Activated T-cell treated with anti-CD3 and anti-CD28 coated beads, Interleukin-2, amount 50 U/mL, for 4 hours (primary cell): ENCODE measurements around the gene SPTAN1. TPM values are rescaled to one million over a fixed set of nuclear protein-coding genes. Genes with fewer than 3 reads are reported as not detected.
"Not testable (repeated sequence)": the region's sequence is repeated elsewhere in the genome, so short reads cannot be mapped to it uniquely, and the experiment has no call there.

ENCODE experiments used
- ATAC-seq, 2 donors: fragments of 200-7000 bp; cut with Tn5 transposase; one replicate each; pipeline ENCODE4 v1.10.0; 2021
- DNase-seq: peaks from one replicate; pipeline ENCODE4 v3.0.0-alpha.2; 2020
- H3K27me3 Mint-ChIP-seq: one replicate; pipeline ENCODE4 v1.8.0; 2021; ENCODE audit warnings: low read depth, mixed read lengths
- H3K36me3 Mint-ChIP-seq: one replicate; pipeline ENCODE4 v1.8.0; 2022; ENCODE audit warnings: mixed read lengths; ENCODE audit not compliant: insufficient read depth
- H3K4me1 Mint-ChIP-seq: one replicate; pipeline ENCODE4 v1.8.0; 2021; ENCODE audit warnings: low read depth, mixed read lengths
- H3K4me3 Mint-ChIP-seq: one replicate; pipeline ENCODE4 v1.8.0; 2021; ENCODE audit warnings: mild to moderate bottlenecking, moderate library complexity, mixed read lengths
- H3K9me3 Mint-ChIP-seq: one replicate; pipeline ENCODE4 v1.8.0; 2021; ENCODE audit warnings: mixed read lengths
- total RNA-seq, 3 donors: library from RNA; stranded (reverse); gene quantifications; one replicate each; pipeline ENCODE4 v1.2.1, GENCODE V29; 2021

Gene SPTAN1
- 100 to 1,000 TPM; 110 to 132 (median 118) TPM for total RNA-seq

- Mint-ChIP-seq H3K27me3 (no peaks in the 10 kb centered on the region), H3K4me3 (peak within 1 kb of the TSS; percentile 89), H3K4me1 (peaks cover 39% of the 10 kb centered on the region), H3K36me3 (no peaks in the 10 kb centered on the region), H3K9me3 (no peaks in the 10 kb centered on the region)
- ATAC-seq, result peak; percentile 82 to 87
- DNase-seq, result peak; percentile 91
Measured at GRCh38 chr9:128552153-128552743, at the start of gene SPTAN1. TSS of gene SPTAN1 (plus strand) at chr9:128552587. CDS start at chr9:128566741, 14,154 bp downstream.

DNA sequence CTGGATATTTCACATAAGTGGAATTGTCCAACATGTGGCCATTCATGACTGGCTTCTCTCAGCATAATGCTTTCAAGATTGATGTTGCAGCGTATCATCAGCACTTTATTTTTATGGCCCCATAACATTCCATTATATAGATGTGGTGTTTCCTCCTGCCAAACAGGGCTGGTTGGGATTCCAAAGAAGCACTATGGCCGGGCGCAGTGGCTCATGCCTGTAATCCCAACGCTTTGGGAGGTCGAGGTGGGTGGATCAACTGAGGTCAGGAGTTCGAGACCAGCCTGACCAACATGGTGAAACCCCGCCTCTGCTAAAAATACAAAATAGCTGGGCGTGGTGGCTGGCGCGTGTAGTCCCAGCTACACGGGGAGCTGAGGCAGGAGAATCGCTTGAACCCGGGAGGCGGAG, 49.0 kb upstream of the SPTAN1 start:
- H3K9me3 Mint-ChIP-seq, ATAC-seq: not testable (repeated sequence)

GRCh38 chr9:128503870-128504269, 48.5 kb upstream of the SPTAN1 start:
- H3K4me3 Mint-ChIP-seq, result peak overlapping the region; percentile 64
- H3K36me3 Mint-ChIP-seq, result peaks cover 16% of the 10 kb centered on the region
- no peaks in the 10 kb centered on the region for H3K9me3 Mint-ChIP-seq
- H3K4me1 Mint-ChIP-seq, result peaks cover 22% of the 10 kb centered on the region
- ATAC-seq, result no peak
- no peaks in the 10 kb centered on the region for H3K27me3 Mint-ChIP-seq
- DNase-seq, result no peak

More for the DNA sequence above, 49.0 kb upstream of the SPTAN1 start:
- Mint-ChIP-seq H3K4me3 (peak overlapping the region; percentile 64), H3K36me3 (peaks cover 16% of the 10 kb centered on the region), H3K4me1 (peaks cover 18% of the 10 kb centered on the region)
- not testable (repeated sequence) for H3K27me3 Mint-ChIP-seq, DNase-seq

GRCh38 chr9:128504485-128505413, 47.6 kb upstream of the SPTAN1 start, which contains the start of gene GLE1:
TSS of gene GLE1 (plus strand) at chr9:128504719. CDS start at chr9:128504806, 87 bp downstream.
- H3K27me3 Mint-ChIP-seq, result no peaks in the 10 kb centered on the region
- H3K9me3 Mint-ChIP-seq, result no peaks in the 10 kb centered on the region
- H3K4me1 Mint-ChIP-seq, result peaks cover 26% of the 10 kb centered on the region
- DNase-seq (peak; percentile 97), ATAC-seq (peak; percentile 95 to 96)
- peaks cover 19% of the 10 kb centered on the region for H3K36me3 Mint-ChIP-seq
- peak within 1 kb of the TSS; percentile 99 for H3K4me3 Mint-ChIP-seq

- Mint-ChIP-seq H3K4me3 (peak overlapping the region; percentile 99), H3K9me3 (no peaks in the 10 kb centered on the region), H3K27me3 (no peaks in the 10 kb centered on the region), H3K36me3 (peaks cover 14% of the 10 kb centered on the region), H3K4me1 (peaks cover 26% of the 10 kb centered on the region)
- ATAC-seq, result no peak
- no peak for DNase-seq
Measured at GRCh38 chr9:128505414-128505765, 47.0 kb upstream of the SPTAN1 start.

DNA sequence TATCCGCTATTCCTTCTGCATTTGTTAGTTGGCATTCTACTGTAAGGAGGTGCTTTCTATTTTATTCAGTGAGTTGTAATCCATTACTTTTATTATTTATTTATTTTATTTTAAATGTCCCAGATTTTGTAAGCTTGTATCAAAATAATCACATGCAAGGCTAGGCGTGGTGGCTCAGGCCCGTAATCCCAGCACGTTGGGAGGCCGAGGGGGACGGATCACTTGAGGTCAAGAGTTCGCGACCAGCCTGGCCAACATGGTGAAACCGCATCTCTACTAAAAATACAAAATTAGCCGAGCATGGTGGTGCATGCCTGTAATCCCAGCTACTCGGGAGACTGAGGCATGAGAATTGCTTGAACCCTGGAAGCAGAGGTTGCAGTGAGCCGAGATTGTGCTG, 46.5 kb upstream of the SPTAN1 start:
- Mint-ChIP-seq H3K4me1 (peaks cover 26% of the 10 kb centered on the region), H3K4me3 (peak overlapping the region; percentile 99)
- H3K27me3 Mint-ChIP-seq, DNase-seq, H3K9me3 Mint-ChIP-seq, ATAC-seq, H3K36me3 Mint-ChIP-seq: not testable (repeated sequence)

DNA sequence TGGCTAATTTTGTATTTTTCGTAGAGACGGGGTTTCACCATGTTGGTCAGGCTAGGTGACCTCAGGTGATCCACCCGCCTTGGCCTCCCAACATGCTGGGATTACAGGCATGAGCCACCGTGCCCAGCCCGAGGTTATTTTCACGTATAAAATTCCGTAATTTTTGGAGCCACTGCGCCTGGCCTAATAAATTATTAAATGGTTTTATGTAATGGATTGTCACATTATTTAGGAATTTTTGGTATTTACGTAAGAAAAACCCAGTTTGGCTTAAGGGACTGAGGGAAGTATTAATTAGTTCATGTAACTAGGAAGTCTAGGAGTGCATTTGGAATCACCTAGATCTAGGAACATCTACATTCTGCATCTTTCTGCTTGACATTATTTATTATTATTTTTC, 39.6 kb upstream of the SPTAN1 start:
- no peak overlapping the region for H3K4me3 Mint-ChIP-seq
- no peak for ATAC-seq
- H3K4me1 Mint-ChIP-seq, result peaks cover 13% of the 10 kb centered on the region
- H3K9me3 Mint-ChIP-seq, result no peaks in the 10 kb centered on the region
- H3K36me3 Mint-ChIP-seq, result peaks cover 22% of the 10 kb centered on the region
- no peaks in the 10 kb centered on the region for H3K27me3 Mint-ChIP-seq
- no peak for DNase-seq

DNA sequence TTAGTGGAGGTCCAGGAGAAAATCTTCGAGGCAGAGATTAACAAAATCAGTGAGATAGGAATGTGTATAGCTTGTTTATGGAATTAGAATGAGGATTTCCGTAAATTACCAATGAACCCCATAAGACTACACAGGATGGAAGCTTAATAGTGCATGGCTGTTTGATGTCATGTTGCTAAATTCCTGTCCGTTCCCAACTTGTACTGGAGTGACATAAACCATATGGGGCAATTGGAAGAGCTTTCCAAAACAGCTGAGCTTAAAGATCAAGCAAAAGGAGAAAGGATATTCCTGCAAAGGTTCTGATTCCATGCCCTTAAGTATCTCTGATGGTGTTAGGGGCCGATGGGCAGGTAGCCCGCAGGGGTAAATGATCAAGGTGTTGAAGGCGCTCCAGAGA, 30.4 kb upstream of the SPTAN1 start:
- DNase-seq, result no peak
- no peak for ATAC-seq
- no peaks in the 10 kb centered on the region for H3K9me3 Mint-ChIP-seq
- no peak overlapping the region for H3K4me3 Mint-ChIP-seq
- H3K36me3 Mint-ChIP-seq, result peaks cover 34% of the 10 kb centered on the region
- no peaks in the 10 kb centered on the region for H3K27me3 Mint-ChIP-seq
- H3K4me1 Mint-ChIP-seq, result no peaks in the 10 kb centered on the region

GRCh38 chr9:128523199-128523925, 29.0 kb upstream of the SPTAN1 start:
- Mint-ChIP-seq H3K4me3 (no peak overlapping the region), H3K4me1 (no peaks in the 10 kb centered on the region), H3K36me3 (peaks cover 26% of the 10 kb centered on the region), H3K27me3 (no peaks in the 10 kb centered on the region), H3K9me3 (no peaks in the 10 kb centered on the region)
- ATAC-seq, result no peak
- no peak for DNase-seq

GRCh38 chr9:128526720-128527119, 25.7 kb upstream of the SPTAN1 start:
- Mint-ChIP-seq H3K27me3 (no peaks in the 10 kb centered on the region), H3K4me1 (no peaks in the 10 kb centered on the region), H3K9me3 (no peaks in the 10 kb centered on the region), H3K4me3 (no peak overlapping the region), H3K36me3 (peaks cover 25% of the 10 kb centered on the region)
- DNase-seq (no peak), ATAC-seq (no peak)

DNA sequence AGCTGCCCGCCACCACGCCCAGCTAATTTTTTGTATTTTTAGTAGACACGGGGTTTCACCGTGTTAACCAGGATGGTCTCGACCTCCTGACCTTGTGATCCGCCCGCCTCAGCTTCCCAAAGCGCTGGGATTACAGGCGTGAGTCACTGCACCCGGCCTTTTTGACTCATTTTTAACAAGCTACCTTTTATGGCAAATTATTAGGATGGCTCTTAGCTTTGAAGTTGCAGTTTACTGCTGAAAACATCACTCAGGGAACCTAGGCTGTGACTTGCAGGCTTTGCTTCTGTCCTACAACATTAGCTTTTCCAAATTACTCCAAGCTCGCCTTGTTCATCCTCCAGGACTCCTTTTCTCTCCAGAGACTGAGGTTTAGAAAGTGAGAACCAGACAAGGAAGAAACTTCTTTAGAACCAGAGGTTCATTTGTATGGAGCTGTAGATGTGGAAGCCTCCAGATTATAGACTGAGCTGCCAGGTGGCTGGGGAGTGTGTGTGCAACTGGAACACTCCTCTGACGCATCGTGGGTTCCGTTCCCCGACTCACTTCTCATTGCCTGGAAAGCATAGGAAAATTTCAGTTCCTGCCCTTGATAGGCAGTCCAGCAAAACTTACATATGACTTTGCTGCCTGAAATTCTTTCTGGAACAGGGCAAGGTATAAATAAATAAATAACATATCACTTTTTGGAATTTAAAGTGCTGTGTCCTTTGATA, 23.8 kb upstream of the SPTAN1 start:
- no peak for ATAC-seq
- no peaks in the 10 kb centered on the region for H3K4me1 Mint-ChIP-seq
- H3K27me3 Mint-ChIP-seq, result no peaks in the 10 kb centered on the region
- no peak overlapping the region for H3K4me3 Mint-ChIP-seq
- peaks cover 21% of the 10 kb centered on the region for H3K36me3 Mint-ChIP-seq
- no peaks in the 10 kb centered on the region for H3K9me3 Mint-ChIP-seq
- no peak for DNase-seq

GRCh38 chr9:128529191-128529590, 23.2 kb upstream of the SPTAN1 start:
- DNase-seq (no peak), ATAC-seq (no peak)
- no peaks in the 10 kb centered on the region for H3K4me1 Mint-ChIP-seq
- H3K4me3 Mint-ChIP-seq, result no peak overlapping the region
- H3K9me3 Mint-ChIP-seq, result no peaks in the 10 kb centered on the region
- H3K27me3 Mint-ChIP-seq, result no peaks in the 10 kb centered on the region
- H3K36me3 Mint-ChIP-seq, result peaks cover 25% of the 10 kb centered on the region

DNA sequence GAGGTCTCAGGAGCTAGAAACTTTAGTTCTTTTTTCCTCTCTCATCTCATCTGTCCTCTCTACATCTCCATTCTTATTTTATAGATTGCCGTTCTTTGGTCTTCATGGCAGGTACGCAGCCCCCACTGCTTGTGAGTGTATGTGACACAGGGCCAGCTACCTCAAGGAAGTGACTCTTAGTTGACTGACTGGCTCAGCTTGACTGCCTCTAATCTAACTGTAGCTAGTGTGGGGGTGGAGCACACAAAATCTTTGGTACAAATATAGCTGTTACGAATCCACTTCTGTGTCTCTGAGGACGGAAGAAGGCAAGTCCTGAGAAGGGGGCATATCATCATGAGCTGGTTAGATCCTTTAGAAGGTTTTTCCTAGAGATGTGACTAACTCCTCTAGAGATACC, 19.8 kb upstream of the SPTAN1 start:
- ATAC-seq (no peak), DNase-seq (no peak)
- Mint-ChIP-seq H3K9me3 (no peaks in the 10 kb centered on the region), H3K36me3 (peaks cover 29% of the 10 kb centered on the region), H3K27me3 (no peaks in the 10 kb centered on the region), H3K4me1 (no peaks in the 10 kb centered on the region), H3K4me3 (no peak overlapping the region)
